Fibroblast of skin of left quadriceps (primary cell): ENCODE measurements around the gene TMEM43.
A peak's percentile ranks its signal among the peaks of the same experiment; 100 is the strongest.
"Not testable (repeated sequence)": the region's sequence is repeated elsewhere in the genome, so short reads cannot be mapped to it uniquely, and the experiment has no call there.

Experiments
- DNase-seq, 2 experiments: peaks; one replicate each; pipeline ENCODE4 v3.0.0-alpha.2; 2013; ENCODE audit warnings: low read depth in 2 of 2

TMEM43 gene, protein sequence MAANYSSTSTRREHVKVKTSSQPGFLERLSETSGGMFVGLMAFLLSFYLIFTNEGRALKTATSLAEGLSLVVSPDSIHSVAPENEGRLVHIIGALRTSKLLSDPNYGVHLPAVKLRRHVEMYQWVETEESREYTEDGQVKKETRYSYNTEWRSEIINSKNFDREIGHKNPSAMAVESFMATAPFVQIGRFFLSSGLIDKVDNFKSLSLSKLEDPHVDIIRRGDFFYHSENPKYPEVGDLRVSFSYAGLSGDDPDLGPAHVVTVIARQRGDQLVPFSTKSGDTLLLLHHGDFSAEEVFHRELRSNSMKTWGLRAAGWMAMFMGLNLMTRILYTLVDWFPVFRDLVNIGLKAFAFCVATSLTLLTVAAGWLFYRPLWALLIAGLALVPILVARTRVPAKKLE

DNA sequence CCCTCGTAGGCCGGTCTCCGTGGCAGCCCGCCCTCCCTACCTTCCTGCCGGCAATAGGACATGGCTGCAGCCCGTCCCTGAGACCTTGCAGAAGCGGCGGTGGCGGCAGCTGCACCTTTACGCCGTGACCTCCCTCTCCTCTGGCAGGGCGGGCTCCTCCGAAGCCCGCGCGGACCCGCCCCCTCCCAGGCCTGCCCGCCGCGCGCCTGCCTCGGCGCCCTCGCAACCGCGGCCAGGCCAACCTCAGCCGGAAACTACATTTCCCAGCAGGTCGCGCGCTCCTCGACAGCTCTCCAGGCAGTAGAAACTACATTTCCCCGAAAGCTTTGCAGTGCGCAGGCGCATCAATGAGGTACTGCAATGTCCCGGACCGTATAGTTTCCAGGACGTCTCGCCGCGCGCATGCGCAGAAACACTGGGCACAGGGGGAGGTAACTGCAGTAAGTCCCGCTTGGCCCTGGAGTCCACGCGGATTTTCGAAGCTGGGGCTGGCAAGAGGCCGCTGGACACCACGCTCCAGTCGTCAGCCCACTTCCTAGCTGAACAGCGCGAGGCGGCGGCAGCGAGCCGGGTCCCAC lies at the start of gene TMEM43, which contains the start of gene CHCHD4:
TSS of gene TMEM43 (plus strand) at position 438 of the 578 bp plus-strand sequence. CDS start 142 bp downstream, outside the sequence.
TSS of gene CHCHD4 (minus strand) at position 256 of the 578 bp plus-strand sequence. CDS start at position 62, 194 bp downstream.
- DNase-seq = peak; percentile 98

DNA sequence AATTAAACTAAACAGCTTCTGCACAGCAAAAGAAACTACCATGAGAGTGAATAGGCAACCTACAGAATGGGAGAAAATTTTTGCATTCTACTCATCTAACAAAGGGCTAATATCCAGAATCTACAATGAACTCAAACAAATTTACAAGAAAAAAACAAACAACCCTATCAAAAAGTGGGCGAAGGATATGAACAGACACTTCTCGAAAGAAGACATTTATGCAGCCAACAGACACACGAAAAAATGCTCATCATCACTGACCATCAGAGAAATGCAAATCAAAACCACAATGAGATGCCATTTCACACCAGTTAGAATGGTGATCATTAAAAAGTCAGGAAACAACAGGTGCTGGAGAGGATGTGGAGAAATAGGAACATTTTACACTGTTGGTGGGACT lies 49.6 kb upstream of the TMEM43 start:
- not testable (repeated sequence) for DNase-seq

DNA sequence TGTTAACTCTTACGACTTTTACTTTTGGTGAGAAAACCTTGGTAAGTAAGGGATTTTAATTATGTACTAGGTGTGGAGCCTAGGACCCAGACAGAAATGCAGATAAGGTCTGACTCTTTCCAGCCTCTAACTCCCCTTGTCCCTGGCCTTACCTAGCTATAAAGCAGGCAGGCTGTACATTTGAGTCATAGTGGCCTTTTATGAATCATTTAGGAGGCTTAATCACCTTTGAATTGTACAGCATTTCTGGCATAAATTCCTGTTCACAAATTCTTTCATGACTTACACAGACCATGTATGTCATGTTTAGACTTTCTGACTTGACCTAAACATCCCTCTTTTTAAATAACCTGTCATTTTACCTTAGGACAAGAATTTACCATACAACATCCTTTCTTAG lies 47.5 kb upstream of the TMEM43 start:
- no peak for DNase-seq

DNA sequence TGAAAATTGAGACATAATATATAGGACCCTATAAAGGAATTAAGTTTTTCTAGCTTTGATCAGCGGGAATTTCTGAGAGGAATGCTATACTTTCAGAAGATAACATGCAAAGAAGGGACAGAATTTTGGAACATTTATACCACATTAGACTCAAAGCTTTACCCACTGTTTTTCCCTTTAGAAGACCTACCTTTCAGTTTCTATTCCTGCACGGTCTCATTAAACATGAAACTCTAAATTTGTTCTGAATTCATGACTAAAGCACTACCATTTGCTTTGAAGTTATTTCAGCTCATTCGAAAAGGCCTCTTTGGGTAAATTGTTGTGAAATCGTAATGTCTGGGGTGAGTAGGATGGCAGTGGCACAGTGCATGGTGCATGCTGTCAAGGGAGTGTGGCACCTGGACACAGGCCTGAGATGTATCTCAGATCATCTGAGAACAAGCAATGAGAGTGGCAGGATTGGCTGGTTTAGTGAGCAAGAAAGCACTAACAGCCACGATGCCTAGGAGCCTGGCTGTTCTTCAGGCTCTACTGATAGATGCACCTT lies 42.7 kb upstream of the TMEM43 start:
- no peak for DNase-seq

DNA sequence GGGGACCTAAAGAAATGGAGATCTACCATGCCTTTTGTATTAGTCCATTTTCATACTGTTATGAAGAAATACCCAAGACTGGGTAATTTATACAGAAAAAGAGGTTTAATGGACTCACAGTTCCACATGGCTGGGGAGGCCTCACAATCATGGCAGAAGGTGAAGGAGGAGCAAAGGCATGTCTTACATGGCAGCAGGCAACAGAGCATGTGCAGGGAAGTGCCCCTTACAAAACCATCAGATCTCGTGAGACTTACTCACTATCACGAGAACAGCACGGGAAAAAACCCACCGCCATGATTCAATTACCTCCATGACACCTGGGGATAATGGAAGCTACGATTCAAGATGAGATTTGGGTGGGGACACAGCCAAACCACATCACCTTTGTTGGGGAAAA lies 37.4 kb upstream of the TMEM43 start:
- DNase-seq = not testable (repeated sequence)

DNA sequence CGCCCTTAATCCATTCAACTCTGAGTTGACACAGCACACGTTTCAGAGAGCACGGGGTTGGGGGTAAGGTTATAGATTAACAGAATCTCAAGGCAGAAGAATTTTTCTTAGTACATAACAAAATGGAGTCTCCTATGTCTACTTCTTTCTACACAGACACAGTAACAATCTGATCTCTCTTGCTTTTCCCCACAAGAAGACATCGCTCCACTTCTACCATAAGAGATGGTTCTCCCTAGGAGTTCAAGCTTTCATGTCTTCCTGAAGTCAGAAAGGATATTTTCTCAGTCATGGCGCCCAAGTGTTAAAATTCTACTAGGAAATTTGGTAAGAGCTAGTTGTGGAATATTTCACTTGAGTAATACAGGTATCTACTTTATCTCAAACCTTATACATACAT lies 32.9 kb upstream of the TMEM43 start:
- not testable (repeated sequence) for DNase-seq

DNA sequence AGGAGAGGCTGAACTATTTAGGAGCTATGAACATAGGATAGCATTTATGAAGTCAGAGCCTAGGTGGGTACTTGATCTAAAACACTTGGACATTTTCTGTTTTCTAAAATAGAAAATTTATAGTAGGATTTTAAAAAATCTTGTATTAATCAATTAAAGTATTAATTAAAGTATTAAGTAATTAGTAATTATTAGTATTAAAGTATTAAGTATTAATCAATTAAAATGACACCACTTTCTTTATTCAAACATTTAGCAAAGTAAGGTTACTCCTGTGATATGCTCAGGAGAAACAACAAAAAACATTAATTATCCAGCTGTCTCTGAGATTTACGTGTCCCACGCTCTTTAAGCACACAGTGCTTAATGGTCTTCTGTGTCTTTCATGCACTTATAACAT lies 32.4 kb upstream of the TMEM43 start:
- DNase-seq = no peak

DNA sequence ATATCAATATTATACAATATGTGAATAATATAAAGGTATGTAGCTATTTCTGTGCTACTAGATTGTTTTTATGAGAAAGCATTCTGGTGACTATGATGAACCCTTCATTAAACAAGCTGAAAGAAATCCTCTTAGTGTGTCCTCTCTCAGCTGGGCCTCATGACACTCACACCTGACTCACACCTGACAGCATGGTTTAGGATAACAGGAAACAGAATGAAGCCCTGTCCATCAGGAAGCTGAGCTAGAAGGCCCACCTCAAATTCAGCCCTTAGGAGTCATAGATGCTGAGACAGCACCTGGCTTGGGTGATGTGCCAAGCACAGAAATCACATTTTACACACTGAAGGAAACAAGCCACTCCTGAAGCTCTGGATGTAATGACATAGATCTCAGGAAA lies 31.0 kb upstream of the TMEM43 start:
- no peak for DNase-seq

DNA sequence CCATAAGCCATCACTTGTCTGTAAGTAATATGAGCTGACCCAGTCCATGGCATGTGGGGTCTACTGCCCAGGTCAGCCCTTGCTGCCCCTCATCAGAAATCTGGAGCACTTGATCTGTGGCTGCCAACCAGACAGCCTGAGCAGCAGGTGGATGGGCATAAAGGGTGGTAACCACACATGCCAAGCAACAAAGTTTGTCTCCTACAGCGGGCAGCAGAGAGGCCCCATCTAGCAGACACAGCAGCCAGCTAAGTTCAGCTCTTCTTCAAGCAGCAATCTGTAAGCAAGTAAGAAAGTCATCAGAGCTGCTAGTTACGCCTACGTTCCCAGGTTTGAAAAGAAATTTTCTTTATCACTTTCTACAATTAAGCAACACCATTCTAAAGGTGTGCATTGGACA lies 28.1 kb upstream of the TMEM43 start:
- DNase-seq = no peak

DNA sequence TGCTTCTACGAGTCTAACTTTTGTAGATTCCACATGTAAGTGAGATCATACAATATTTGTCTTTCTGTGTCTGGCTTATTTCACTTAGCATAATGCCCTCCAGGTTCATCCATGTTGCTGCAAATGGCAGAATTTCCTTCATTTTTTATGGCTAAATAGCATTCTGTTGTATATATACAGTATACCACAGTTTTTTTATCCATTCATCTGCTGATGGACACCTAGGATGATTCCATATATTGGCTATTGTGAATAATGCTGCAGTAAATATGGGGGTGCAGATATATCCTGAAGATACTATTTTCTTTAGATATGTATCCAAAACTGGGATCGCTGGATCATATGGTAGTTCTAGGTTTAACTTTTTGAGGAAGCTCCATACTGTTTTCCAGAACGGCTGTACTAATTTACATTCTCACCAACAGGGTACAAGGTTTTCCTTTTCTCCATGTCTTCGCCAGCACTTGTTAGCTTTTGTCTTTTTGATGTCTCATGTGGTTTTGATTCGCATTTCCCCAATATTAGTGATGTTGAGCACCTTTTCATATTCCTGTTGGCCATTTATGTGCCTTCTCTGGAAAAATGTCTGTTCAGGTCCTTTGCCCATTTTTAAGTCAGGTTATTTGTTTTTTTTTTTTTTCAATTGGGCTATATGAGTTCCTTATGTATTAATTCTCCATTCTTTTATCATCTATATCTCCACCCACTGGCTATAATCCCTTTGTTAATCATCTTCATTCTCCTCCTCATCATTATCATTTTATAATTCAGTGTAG lies 27.0 kb upstream of the TMEM43 start:
- no peak for DNase-seq

DNA sequence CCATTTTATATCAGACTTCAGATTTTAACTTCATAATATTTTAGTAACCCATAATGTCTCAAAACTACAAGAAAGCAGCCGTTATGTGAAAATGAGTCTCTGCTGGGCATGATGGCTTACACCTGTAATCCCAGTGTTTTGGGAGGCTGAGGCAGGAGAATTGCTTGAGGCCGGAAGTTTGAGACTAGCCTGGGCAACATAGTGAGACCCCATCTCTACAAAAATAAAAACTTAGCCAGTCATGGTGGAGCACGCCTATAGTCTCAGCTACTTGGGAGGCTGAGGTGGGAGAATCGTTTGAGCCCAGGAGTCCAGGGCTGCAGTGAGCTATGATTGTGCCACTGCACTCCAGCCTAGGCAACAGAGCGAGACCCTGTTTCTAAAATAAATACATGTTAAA lies 15.0 kb upstream of the TMEM43 start:
- not testable (repeated sequence) for DNase-seq

DNA sequence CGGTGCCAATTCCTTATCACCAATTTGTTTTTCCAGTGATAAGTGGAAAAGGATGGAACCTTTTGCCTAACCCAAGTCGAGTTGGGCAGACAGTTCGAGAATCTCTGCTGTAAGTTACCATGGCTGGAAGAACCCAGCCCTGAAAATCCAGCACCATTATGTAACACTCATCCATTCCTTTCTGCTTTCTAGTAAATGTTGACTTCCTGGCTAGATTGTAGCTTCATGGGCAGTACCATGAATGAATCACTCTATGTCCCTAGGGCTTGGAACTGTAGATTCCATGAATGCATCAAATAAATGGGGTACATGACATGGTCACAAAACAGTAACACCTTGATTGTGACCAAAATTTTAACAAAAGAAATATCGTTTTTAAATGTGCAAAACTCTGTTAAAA lies 14.2 kb upstream of the TMEM43 start:
- no peak for DNase-seq

DNA sequence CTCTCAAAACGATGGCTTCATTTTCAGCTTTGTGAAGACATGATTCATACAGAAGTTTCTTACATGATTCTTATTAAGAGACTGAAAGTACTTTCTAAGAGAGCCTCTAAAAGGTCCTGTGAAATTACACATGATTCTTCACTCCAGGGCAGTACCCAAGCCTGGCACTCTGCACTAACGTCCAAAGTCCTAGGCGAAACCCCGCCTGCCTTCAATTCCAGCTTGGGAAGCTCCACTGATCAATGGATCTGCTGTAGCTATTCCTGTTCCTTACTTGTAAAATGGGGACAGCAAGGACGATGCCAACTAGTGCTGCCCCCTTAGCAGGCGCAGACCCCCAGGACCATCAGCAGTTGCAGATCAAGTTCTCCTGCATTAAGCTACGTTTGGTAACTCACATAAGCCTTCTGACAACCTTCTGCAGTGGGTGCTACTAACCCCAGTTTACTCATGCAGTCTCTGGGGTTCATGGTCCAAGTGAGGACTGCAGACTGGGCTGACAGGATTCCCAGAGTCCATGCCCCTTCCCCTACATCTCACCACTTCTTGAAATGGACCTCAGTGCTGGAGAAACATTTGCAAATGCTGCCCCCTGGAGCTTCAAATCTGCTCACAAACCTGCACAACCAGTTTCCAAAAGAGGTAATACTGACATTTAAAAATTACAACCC lies 10.8 kb upstream of the TMEM43 start:
- no peak for DNase-seq

DNA sequence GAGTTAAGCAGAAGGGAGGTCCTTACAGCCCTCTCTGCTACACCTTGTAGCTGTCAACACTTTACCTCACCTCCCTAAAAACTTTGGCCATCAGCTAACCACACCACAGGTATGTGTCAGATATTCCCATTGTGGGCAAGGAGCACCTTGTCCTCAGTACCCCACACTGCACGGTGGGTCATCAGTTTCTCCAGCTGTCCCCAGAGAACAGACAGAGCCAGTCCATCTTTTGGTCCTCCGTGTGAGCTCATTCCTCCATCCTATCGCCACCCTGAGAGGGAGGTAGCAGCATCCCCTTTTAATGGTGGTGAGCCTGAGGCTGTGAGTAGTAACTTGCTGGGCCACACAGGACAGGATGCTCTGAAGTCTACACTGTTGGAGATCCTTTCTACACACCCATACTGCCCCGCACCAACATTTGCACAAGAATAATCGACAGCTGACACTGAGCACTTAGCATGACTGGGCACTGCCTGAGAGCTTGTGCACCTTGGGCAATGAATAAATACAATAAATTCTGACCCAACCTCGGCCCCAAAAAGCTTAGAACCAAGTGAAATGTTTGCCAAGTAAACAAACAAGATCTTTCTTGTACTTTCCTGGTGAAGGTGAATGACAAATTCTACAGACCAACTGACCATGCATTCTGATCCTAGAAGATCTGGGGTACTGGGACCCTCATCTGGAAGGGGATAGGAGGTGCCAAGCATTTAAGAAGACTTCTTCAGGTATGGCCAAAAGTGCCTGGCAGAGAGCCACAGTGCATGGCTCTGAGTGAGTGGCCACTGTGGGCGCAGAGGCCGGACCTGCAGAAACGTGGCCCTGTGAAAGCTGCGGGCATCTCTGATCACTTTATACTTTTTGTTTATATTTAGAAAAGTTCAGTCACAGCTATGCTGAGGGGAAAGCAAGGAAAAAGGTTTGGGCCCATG lies 7.1 kb upstream of the TMEM43 start:
- DNase-seq = no peak

DNA sequence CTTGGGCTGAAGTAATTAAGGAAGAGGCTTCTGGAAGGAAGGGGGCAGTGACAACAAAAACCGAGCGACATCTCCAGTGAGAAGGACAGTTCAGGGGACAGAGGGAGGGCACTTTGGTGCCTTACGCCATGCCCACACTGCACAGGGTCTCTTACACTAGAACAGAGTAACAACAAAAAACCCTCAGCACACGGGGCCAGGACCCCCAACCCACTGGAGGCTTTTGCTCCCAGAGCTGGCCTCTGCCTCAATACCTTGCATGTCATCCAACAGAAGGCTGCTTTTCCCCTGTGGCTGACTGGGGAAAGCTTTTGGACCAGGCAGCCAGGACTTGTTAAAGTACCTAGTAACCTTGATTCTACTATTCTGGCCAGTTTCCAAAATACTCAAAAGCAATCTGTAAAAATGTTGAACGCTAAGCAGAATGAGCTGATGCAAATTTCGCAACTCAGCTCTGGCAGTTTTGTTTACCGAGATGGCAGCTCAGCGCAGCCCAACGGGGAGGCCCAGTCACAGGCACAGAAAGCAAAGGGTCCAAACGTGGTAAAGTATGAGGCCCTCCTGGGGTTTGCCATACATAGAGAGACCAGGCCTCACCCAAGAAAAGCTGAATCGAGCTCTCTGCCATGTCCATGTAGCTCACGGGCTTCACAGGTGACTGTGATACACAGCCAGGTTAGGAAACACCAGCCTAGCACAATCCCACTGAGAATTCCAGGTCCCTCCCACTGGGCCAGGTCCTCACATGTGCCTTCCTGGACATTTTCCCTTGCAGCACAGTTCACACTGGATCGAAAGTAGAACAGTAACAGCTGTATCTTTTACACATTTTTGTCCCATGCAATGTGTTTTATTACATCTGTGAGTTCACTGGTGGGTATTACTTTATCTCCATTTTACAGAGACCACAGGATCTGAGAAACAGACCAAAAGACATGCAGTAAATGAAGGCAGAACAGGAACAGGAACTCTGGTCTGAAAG lies 6.2 kb upstream of the TMEM43 start:
- peak; percentile 3 to 9 for DNase-seq

DNA sequence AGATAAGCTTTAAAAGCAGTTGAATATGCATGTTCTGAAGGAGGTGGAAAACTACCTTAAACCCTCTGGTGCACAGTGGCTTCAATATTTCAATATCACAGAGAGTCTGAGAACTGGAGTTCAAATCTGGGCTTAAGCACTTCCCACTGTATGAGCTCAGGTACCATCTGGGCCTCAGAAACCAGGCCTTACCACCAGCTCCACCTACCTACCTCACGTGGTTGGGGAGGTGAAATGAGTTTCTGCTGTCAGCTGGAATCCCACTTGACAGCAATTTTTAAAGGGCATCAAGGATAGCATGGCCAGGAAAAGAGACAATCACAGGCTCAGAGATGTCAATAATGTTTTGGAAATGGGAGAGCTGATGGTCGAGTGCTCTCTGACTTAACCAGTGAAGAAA lies 5.2 kb upstream of the TMEM43 start:
- DNase-seq = no peak

DNA sequence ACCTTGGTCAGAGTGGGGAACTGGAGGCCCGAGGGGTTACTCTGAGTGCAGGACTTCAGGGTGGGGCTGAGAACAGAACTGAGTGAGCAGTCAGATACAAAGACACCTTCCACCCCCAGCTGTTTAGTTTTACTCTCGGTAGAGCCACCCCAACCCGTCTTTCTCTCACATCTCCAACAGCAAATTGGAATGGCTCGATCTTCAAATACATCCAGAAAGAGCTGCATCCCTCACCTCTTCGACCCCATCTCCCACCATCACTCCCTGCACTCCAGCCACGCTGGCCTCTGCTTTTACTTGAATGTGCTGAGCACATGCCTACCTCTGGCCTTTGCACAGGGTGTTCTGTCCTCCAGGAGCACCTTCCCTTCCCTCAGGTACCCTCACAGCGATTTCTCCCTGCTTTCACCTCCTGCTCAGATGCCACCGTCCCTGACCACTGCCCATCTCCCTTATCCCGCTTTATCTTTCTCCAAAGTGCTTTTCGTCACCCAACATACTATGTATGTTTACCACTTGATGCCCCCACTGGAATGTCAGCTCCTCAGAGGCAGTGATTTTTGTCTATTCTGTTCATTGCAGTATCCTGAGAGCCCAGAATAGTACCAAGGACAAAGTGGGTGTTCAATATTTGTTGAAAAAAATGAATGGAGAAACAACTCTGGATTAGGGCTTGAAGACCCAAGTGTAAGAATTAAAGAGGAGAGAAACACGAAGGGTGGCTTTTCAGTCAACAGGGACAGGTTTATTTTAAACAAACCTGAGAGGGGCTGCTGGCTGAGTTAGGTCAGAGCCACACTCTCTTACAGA lies 4.5 kb upstream of the TMEM43 start:
- no peak for DNase-seq

DNA sequence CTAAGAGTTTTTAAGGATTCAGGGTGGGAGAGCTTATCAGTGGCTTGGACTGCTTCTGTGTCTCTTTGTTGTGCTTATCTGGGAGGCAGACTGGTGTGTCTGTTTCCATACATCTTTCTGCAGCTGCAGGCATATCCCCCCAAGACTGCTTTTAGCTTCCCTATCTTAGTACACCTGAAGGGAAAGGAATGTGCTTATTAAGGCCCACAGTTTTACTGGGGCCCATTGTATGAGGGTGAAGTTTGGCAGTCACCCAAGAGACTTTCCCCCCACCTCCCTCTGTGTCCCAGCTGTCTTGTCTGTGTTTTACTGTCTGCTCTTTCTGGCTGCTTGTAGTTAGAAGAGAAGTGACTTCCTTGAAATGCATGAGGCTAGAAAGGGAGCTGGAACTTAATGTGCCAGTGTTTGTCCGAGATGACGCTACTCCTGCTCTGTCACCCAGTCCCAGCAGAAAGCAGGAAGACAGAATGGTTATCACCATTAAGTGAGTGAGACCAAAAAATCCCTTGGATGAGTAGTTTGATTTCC lies 3.9 kb upstream of the TMEM43 start:
- DNase-seq = not testable (repeated sequence)
